HEK293T (cell line): ENCODE results near the gene TANC2.

Experiments
- BHLHE40 ChIP-seq: fragments of 450-650 bp; IDR thresholded peaks from 2 replicates; pipeline ENCODE4 v1.6.1; 2016; ENCODE audit warnings: mild to moderate bottlenecking, moderate library complexity, borderline replicate concordance
- ELF4 ChIP-seq: fragments of 450-650 bp; IDR thresholded peaks from 2 replicates; pipeline ENCODE4 v1.6.1; 2017; ENCODE audit warnings: antibody characterized with exemption
- FOXM1 ChIP-seq: fragments of 450-650 bp; IDR thresholded peaks from 2 replicates; pipeline ENCODE4 v1.6.1; 2017; ENCODE audit warnings: mild to moderate bottlenecking, borderline replicate concordance
- SP1 ChIP-seq: fragments of 450-650 bp; IDR thresholded peaks from 2 replicates; pipeline ENCODE4 v1.6.1; 2017
- SUZ12 ChIP-seq: fragments of 450-650 bp; IDR thresholded peaks from 2 replicates; pipeline ENCODE4 v1.6.1; 2016; ENCODE audit warnings: mild to moderate bottlenecking
- TARDBP ChIP-seq: fragments of 450-650 bp; IDR thresholded peaks from 2 replicates; pipeline ENCODE4 v1.6.1; 2016
- ZNF384 ChIP-seq: fragments of 450-650 bp; IDR thresholded peaks from 2 replicates; pipeline ENCODE4 v1.6.1; 2016
- TF ChIP-seq, protein P1 (sequence below): fragments of 450-650 bp; IDR thresholded peaks from 2 replicates; pipeline ENCODE4 v1.6.1; 2016

DNA sequence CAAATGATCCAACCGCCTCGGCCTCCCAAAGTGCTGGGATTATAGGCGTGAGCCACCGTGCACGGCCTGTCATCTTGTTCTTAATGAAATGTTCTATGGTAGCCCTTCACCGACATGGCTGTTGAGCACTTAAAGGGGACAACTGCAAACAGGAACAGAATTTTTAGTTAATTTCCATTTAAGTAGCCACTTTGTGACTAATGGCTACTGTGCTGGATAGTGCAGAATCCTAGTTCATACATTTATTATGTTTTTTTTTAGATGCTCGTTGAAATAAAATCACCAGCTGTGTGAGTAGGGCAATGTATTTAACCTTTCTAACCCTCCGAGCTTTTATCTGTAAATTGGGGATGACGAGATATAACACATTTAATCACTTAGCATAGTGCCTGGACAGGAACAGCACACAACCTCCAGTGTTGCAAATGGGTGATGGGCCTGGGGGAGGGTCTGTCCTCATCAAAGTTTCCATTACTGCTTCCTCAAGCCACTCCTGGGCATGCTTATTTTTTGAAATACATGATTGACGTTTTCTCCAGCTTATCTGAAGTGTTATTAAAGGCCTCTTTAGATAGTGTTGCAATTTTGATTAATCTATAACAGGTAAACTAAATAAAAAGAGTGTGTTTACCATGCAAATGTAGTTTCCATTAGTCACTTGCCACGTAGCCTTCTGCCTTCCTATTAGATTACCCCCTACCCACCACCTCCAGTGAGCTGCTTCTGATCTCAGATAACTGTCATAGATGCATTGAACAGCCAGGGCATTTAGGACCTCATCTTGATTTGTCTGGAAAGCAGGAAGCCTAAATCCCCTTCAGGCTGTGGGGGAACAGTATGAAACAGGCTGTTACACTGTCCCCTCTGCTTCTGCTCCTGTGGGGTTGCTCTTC is 42.5 kb upstream of the TANC2 start:
- TF ChIP-seq FOXM1 (no peak), ELF4 (no peak), TARDBP (no peak), BHLHE40 (no peak), SUZ12 (no peak), SP1 (no peak), ZNF384 (no peak)
- TF ChIP-seq, protein P1, sequence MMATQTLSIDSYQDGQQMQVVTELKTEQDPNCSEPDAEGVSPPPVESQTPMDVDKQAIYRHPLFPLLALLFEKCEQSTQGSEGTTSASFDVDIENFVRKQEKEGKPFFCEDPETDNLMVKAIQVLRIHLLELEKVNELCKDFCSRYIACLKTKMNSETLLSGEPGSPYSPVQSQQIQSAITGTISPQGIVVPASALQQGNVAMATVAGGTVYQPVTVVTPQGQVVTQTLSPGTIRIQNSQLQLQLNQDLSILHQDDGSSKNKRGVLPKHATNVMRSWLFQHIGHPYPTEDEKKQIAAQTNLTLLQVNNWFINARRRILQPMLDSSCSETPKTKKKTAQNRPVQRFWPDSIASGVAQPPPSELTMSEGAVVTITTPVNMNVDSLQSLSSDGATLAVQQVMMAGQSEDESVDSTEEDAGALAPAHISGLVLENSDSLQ = no peak
